BJ (cell line): ENCODE results near the gene SGK1. TPM values are rescaled to one million over a fixed set of nuclear protein-coding genes. Genes with fewer than 3 reads are reported as not detected.
A peak's percentile ranks its signal among the peaks of the same experiment; 100 is the strongest.

Experiments
- CTCF ChIA-PET: fragments of 350-600 bp; formaldehyde crosslinking; extraction: SDS; loops from one replicate; lab custom pipeline; 2021; ENCODE audit warnings: antibody characterized with exemption, inconsistent platforms; lab: Yijun Ruan, JAX
- POLR2A ChIA-PET: fragments of 300-600 bp; sonication (Branson Sonifier 250); formaldehyde crosslinking; extraction: SDS; loops from one replicate; lab custom pipeline; 2021; ENCODE audit warnings: antibody characterized with exemption; lab: Charles Lee
- DNase-seq: peaks from one replicate; pipeline ENCODE4 v3.0.0-alpha.2; 2011; ENCODE audit warnings: low read depth
- H3K27me3 ChIP-seq: 2 replicates; pipeline ENCODE4 v1.6.0; 2011; ENCODE audit warnings: low read length; ENCODE audit not compliant: control insufficient read depth, insufficient read depth
- H3K36me3 ChIP-seq: 2 replicates; pipeline ENCODE4 v1.5.1; 2011; ENCODE audit warnings: low read length; ENCODE audit not compliant: control insufficient read depth, insufficient read depth
- H3K4me3 ChIP-seq: 2 replicates; pipeline ENCODE4 v1.5.1; 2011; ENCODE audit warnings: low read depth, mild to moderate bottlenecking, control low read depth, low read length
- polyA plus RNA-seq: library from polyadenylated mRNA; depleted of rRNA; stranded (reverse); fragments of >200 nt; gene quantifications from 2 replicates; pipeline ENCODE4 v1.2.3, GENCODE V29; 2011
- TF ChIP-seq, protein P1 (sequence below): IDR thresholded peaks from 2 replicates; pipeline ENCODE4 v1.5.1; 2011; ENCODE audit warnings: low read depth, mild to moderate bottlenecking, control low read depth, inconsistent platforms, low read length, moderate library complexity; ENCODE audit not compliant: insufficient read depth

SGK1 gene
- polyA plus RNA-seq, 1 experiment = 179 TPM

DNA sequence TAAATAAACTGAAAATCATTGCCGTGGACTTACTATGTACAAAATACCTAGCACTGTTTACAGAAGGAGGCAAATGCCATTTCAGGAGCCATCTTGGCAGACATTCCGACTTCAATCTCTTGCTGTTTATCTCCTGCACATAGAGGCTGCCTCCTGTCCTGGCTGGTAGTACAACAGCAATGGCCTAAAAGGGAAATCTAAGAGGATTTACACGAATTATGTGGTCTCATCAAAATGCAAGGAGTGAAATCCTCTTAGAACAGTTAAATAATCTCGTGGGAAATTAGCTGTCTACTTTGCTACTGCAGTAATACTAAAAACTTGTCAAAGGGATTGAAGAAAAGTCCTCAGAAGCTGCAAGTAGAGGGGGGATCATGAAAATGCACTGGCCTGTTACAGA, 183.3 kb downstream of the SGK1 start:
- no peaks in the 10 kb centered on the region for H3K36me3 ChIP-seq
- H3K4me3 ChIP-seq = no peak overlapping the region
- DNase-seq = no peak
- ChIA-PET POLR2A (no interaction called here), CTCF (interaction anchor here (0.8 to 3.5 kb wide), 2 partner anchors 11 to 748 kb away, joined by 3 to 37 read pairs; no protein-coding TSS in a partner anchor)
- TF ChIP-seq, protein P1, sequence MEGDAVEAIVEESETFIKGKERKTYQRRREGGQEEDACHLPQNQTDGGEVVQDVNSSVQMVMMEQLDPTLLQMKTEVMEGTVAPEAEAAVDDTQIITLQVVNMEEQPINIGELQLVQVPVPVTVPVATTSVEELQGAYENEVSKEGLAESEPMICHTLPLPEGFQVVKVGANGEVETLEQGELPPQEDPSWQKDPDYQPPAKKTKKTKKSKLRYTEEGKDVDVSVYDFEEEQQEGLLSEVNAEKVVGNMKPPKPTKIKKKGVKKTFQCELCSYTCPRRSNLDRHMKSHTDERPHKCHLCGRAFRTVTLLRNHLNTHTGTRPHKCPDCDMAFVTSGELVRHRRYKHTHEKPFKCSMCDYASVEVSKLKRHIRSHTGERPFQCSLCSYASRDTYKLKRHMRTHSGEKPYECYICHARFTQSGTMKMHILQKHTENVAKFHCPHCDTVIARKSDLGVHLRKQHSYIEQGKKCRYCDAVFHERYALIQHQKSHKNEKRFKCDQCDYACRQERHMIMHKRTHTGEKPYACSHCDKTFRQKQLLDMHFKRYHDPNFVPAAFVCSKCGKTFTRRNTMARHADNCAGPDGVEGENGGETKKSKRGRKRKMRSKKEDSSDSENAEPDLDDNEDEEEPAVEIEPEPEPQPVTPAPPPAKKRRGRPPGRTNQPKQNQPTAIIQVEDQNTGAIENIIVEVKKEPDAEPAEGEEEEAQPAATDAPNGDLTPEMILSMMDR = no peak
- no peaks in the 10 kb centered on the region for H3K27me3 ChIP-seq

DNA sequence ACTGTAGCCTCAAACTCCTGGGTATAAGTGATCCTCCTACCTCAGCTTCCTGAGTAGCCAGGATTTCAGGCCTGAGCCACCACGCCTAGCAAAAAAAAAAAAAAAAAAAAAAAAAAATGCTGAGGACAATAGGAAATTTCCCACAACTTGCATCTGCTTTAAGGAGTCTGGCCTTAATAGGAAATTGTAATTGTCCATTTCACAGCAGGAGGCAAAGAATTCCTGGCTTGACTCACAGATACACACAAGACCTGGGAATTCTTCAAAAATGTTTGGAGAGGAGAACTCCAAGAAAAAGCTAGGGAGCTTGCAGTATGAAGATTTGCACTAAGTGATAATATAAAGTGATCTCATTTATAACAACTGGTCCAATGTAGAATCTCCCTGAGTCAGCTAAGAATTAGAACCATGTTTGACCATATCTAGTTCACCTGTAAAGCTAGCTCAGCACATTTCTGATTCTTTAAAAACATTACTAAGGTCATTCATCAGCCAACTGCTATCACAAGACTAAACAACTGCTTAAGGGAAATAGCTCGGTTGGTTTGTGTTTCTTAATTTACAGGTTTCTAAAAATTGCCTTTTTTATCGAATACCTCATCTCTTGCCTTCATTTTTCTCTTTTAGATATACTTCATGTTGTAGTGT, 185.3 kb downstream of the SGK1 start:
- no peaks in the 10 kb centered on the region for H3K27me3 ChIP-seq
- TF ChIP-seq, protein P1 = no peak
- CTCF ChIA-PET = interaction anchor here (1.1 to 3.5 kb wide), 4 partner anchors 9 to 750 kb away, joined by 3 to 37 read pairs (median 4); no protein-coding TSS in a partner anchor
- POLR2A ChIA-PET = interaction anchor here (0.6 kb wide), 1 partner anchor 258 kb away, joined by 3 read pairs; no protein-coding TSS in a partner anchor
- DNase-seq = peak; percentile 32
- no peaks in the 10 kb centered on the region for H3K36me3 ChIP-seq
- H3K4me3 ChIP-seq = no peak overlapping the region

DNA sequence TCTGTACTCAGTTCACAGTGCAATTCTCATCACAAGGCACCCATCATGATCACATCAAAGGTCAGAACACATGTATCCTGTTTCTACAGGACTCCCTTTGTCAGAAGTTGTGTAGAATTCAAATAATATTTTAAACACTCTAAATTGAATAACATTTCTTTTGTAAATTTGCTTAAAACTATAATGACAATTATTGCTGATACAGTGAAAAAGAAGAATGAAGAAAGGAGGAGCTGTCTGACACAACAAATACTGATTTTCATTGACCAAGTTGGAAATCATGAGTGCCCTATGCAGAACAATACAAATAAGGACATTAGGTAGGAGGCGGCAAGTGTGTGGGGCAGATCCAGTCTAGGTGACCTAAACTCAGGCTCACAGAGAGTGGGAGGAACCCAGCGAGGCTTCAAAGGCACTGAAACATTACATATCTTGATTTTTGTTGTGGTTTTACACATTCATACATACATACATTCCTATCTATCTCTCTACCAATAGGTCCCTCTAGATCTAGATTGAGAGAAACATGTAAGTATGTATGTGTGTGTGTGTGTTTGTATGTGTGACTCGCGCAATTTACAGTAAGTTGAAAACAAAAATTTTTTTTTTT, 186.3 kb downstream of the SGK1 start:
- ChIA-PET POLR2A (no interaction called here), CTCF (interaction anchor here (0.9 to 3.5 kb wide), 3 partner anchors 8 to 751 kb away, joined by 3 to 37 read pairs (median 3); no protein-coding TSS in a partner anchor)
- TF ChIP-seq, protein P1 = no peak
- no peak for DNase-seq
- H3K4me3 ChIP-seq = no peak overlapping the region
- H3K27me3 ChIP-seq = no peaks in the 10 kb centered on the region
- H3K36me3 ChIP-seq = no peaks in the 10 kb centered on the region

DNA sequence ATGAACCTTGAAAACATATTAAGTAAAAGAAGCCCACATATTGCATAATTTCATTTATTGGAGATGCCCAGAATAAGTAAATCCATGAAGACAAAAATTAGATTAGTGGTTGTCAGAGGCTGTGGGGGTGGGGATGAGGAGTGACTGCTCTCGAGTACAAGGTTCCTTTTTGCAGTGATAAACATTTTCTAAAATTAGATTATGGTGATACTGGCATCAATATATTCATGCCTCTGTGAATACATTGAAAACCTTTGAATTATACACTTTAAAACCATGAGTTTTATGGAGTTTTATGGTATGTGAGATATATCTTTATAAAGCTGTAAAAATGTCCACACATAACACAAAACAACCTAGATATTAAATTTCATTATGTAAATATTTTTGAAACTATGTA, 189.8 kb downstream of the SGK1 start:
- TF ChIP-seq, protein P1 = no peak
- no peak overlapping the region for H3K4me3 ChIP-seq
- ChIA-PET POLR2A (no interaction called here), CTCF (interaction anchor here (1.5 to 1.6 kb wide), 2 partner anchors 17 to 695 kb away, joined by 5 to 6 read pairs; no protein-coding TSS in a partner anchor)
- H3K36me3 ChIP-seq = no peaks in the 10 kb centered on the region
- H3K27me3 ChIP-seq = no peaks in the 10 kb centered on the region
- no peak for DNase-seq

DNA sequence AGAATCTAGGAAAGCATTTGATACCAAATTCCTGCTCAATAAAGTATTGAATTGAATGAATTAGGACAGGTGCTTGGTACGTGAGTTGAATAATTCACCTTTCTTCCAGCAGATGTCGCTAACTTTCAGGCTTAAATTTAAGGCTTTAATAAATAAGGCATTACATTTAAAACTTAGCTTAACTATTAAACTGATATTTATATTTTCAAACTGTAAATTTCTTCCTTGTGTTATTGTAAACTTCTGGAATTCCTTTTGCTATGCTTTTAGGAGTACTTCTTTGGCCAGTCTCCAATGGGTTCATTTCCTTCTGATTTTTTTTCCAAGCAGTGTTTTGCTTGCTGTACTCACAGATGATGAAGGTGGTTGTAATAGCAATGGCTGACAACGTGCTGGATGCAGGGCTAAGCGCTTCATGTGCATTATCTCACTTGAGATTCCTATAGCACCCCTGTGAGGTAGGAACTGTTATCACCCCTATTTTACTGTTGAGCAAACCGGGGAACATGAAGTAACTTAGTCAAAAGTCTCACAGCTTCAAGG, 194.2 kb downstream of the SGK1 start:
- Histone ChIP-seq H3K4me3 (no peak overlapping the region), H3K36me3 (no peaks in the 10 kb centered on the region), H3K27me3 (no peaks in the 10 kb centered on the region)
- DNase-seq = peak; percentile 30
- POLR2A ChIA-PET = interaction anchor here (0.6 kb wide), 1 partner anchor 14 kb away, joined by 21 read pairs; no protein-coding TSS in a partner anchor
- TF ChIP-seq, protein P1 = peak; percentile 63
- CTCF ChIA-PET = interaction anchor here (0.6 to 7.1 kb wide), 26 partner anchors 8 to 1412 kb away, joined by 3 to 61 read pairs (median 5); no protein-coding TSS in a partner anchor
